GM12878 (cell line): ENCODE measurements around the gene SPAST. TPM values are rescaled to one million over a fixed set of nuclear protein-coding genes. Genes with fewer than 3 reads are reported as not detected.

Source experiments
- ATAC-seq: fragments of 200-7000 bp; cut with Tn5 transposase; 3 replicates; pipeline ENCODE4 v1.9.1; 2020; ENCODE audit warnings: mild to moderate bottlenecking, moderate library complexity
- BruUV-seq: library from RNA; stranded (reverse); fragments of 400-500 nt; replicated peaks from 2 replicates; lab custom pipeline; 2021; lab: Mats Ljungman, UMichigan
- CTCF ChIA-PET: fragments of 300-600 bp; sonication (Branson Sonifier 250); formaldehyde crosslinking; extraction: SDS; loops from one replicate; lab custom pipeline; 2021; ENCODE audit warnings: inconsistent platforms; lab: Yijun Ruan, JAX
- POLR2A ChIA-PET: fragments of 350-600 bp; formaldehyde crosslinking; extraction: SDS; loops from one replicate; lab custom pipeline; 2021; ENCODE audit warnings: inconsistent platforms; lab: Charles Lee
- RAD21 ChIA-PET: fragments of 300-600 bp; sonication (Branson Sonifier 250); formaldehyde crosslinking; loops from one replicate; lab custom pipeline; 2023; ENCODE audit warnings: antibody characterized with exemption; ENCODE audit not compliant: unreplicated experiment; lab: Charles Lee
- SMC1A ChIA-PET: fragments of 300-600 bp; sonication (Branson Sonifier 250); formaldehyde crosslinking; loops from one replicate; lab custom pipeline; 2023; ENCODE audit not compliant: unreplicated experiment, uncharacterized antibody; lab: Charles Lee
- DNase-seq: peaks from one replicate; pipeline ENCODE4 v3.0.0-alpha.2; 2011; ENCODE audit warnings: low read depth, low spot score
- FAIRE-seq: peaks from 3 replicates; lab custom pipeline; 2011; peaks lifted over from hg19 to GRCh38; lab: Jason Lieb, UNC
- H2AFZ ChIP-seq: 2 replicates; pipeline ENCODE4 v1.6.0; 2011; ENCODE audit warnings: low read depth, low read length, control low read depth; ENCODE audit not compliant: control insufficient read depth
- H3K27ac ChIP-seq: 2 replicates; pipeline ENCODE4 v1.5.1; 2011; ENCODE audit warnings: control low read depth; ENCODE audit not compliant: control insufficient read depth, insufficient read depth
- H3K27me3 ChIP-seq, 2 experiments: replicated peaks in 1 of 2; 2 replicates each; pipeline versions ENCODE4 v1.6.0 to v1.6.1; 2011; ENCODE audit warnings: low read length in 1 of 2; ENCODE audit not compliant: control insufficient read depth in 2 of 2, insufficient read depth in 2 of 2
- H3K36me3 ChIP-seq, 2 experiments: 2 replicates each; pipeline ENCODE4 v1.5.1; 2011; ENCODE audit warnings: low read length in 1 of 2; ENCODE audit not compliant: control insufficient read depth in 2 of 2, insufficient read depth in 2 of 2
- H3K4me1 ChIP-seq: 2 replicates; pipeline ENCODE4 v1.6.1; 2011; ENCODE audit warnings: mild to moderate bottlenecking, low read length, moderate library complexity, mixed read lengths; ENCODE audit not compliant: control insufficient read depth, insufficient read depth
- H3K4me2 ChIP-seq: 2 replicates; pipeline ENCODE4 v1.6.0; 2011; ENCODE audit warnings: control low read depth; ENCODE audit not compliant: control insufficient read depth, insufficient read depth
- H3K4me3 ChIP-seq: fragments of 200-600 bp; sonication (generic); 2 replicates; pipeline ENCODE4 v1.5.1; 2016
- H3K79me2 ChIP-seq: 2 replicates; pipeline ENCODE4 v1.6.0; 2011; ENCODE audit warnings: low read length; ENCODE audit not compliant: control insufficient read depth, insufficient read depth
- H3K9ac ChIP-seq: 2 replicates; pipeline ENCODE4 v1.8.0; 2011; ENCODE audit warnings: low read length, control low read depth, mixed read lengths; ENCODE audit not compliant: control insufficient read depth, insufficient read depth
- H3K9me3 ChIP-seq: replicated peaks from 3 replicates; pipeline ENCODE4 v1.5.1; 2011; ENCODE audit warnings: mild to moderate bottlenecking, low read length; ENCODE audit not compliant: control insufficient read depth, insufficient read depth
- H4K20me1 ChIP-seq: 2 replicates; pipeline ENCODE4 v1.6.0; 2011; ENCODE audit not compliant: control insufficient read depth, insufficient read depth
- ATF3 ChIP-seq: IDR thresholded peaks from 2 replicates; pipeline ENCODE4 v1.6.1; 2011; ENCODE audit warnings: low read depth, mild to moderate bottlenecking, low read length, moderate library complexity, borderline replicate concordance; ENCODE audit errors: extremely low read depth
- CEBPZ ChIP-seq: fragments of 150-350 bp; IDR thresholded peaks from 2 replicates; pipeline ENCODE4 v1.6.1; 2016; ENCODE audit warnings: low read depth, low read length
- JUNB ChIP-seq: IDR thresholded peaks from 2 replicates; pipeline ENCODE4 v1.6.1; 2016; ENCODE audit warnings: antibody characterized with exemption, mild to moderate bottlenecking
- JUND ChIP-seq: IDR thresholded peaks from 2 replicates; pipeline ENCODE4 v1.6.1; 2012; ENCODE audit warnings: low read depth, mild to moderate bottlenecking, low read length, improper control_type of control experiment, moderate library complexity
- KDM1A ChIP-seq: fragments of 200-600 bp; sonication (generic); IDR thresholded peaks from 2 replicates; pipeline ENCODE4 v1.6.1; 2016; ENCODE audit warnings: borderline replicate concordance
- KLF5 ChIP-seq: fragments of 450-650 bp; IDR thresholded peaks from 2 replicates; pipeline ENCODE4 v1.6.1; 2014; ENCODE audit warnings: mild to moderate bottlenecking; ENCODE audit not compliant: partially characterized antibody
- MLLT1 ChIP-seq: fragments of 450-650 bp; IDR thresholded peaks from 2 replicates; pipeline ENCODE4 v1.6.1; 2016; ENCODE audit warnings: mild to moderate bottlenecking
- TCF3 ChIP-seq: IDR thresholded peaks from 2 replicates; pipeline ENCODE4 v1.6.1; 2012; ENCODE audit warnings: low read depth, mild to moderate bottlenecking, low read length, borderline replicate concordance; ENCODE audit not compliant: insufficient read depth
- WGBS: methylation state at CpG from one replicate; pipeline ENCODE4 v1.1.6; 2016; ENCODE audit warnings: low lambda C conversion rate; ENCODE audit not compliant: insufficient replicate concordance, insufficient coverage; ENCODE audit errors: missing lambda C conversion rate; 5-methylcytosine and 5-hydroxymethylcytosine counted together
- in situ Hi-C: fragments of 300-500 bp; cut with MboI; formaldehyde crosslinking; loops from 9 replicates; pipeline ENCODE4 v1.14.3; 2018; ENCODE audit warnings: mixed read lengths
- intact Hi-C: fragments of 100-400 bp; cut with micrococcal nuclease; formaldehyde crosslinking; loops from one replicate; pipeline ENCODE4 v1.14.2; 2022; ENCODE audit not compliant: unreplicated experiment
- polyA plus RNA-seq, 11 experiments: library from polyadenylated mRNA; depleted of rRNA in 4 of 11; unstranded in 6 of 11; stranded (reverse) in 5 of 11; fragments of >200 nt; fragmentation: Nextera tagmentation in 4 of 11; fragmentation: Illumina TruSeq in 1 of 11; extraction: Ambion mirVana in 4 of 11; extraction: Trizol in 1 of 11; gene quantifications; 1 replicate in 1 of 11; 2 replicates in 10 of 11; pipeline versions ENCODE4 v1.2.1 to v1.2.3, GENCODE V29; 2011 to 2016; ENCODE audit warnings: inconsistent platforms in 2 of 11, missing spikeins in 2 of 11, low read depth in 1 of 11
- total RNA-seq, 4 experiments: library from RNA; depleted of rRNA in 3 of 4; stranded (reverse); fragments of >200 nt in 3 of 4; fragmentation: Illumina TruSeq in 1 of 4; extraction: Trizol in 1 of 4; gene quantifications; 2 replicates each; pipeline versions ENCODE4 v1.2.1 to v1.2.3, GENCODE V29; 2013 to 2021

The SPAST gene
- total and polyA plus RNA-seq, 10 of the 15 experiments (the other 5 are each of a cell fraction or from before 2014, with no cell fraction given), result 4.3 to 21.3 (median 10.0) TPM

GRCh38 chr2:32189011-32189410 lies 125.7 kb downstream of the SPAST start (continued):
- TF ChIP-seq CEBPZ, result no peak
- TF ChIP-seq KLF5, result no peak
- TF ChIP-seq ATF3, result no peak
- no peak for TF ChIP-seq MLLT1
- TF ChIP-seq KDM1A, result no peak

GRCh38 chr2:32192418-32192817 lies 129.1 kb downstream of the SPAST start:
- 0% methylated on average over 1 of the region's 1 CpG for WGBS
- intact Hi-C loops, result no loop called here
- no TSS peak for BruUV-seq

More at GRCh38 chr2:32192418-32192817, 129.1 kb downstream of the SPAST start:
- POLR2A ChIA-PET, result interaction anchor here (0.5 kb wide), 1 partner anchor 18 kb away, joined by 4 read pairs; no protein-coding TSS in a partner anchor
- in situ Hi-C loops, result no loop called here
- Histone ChIP-seq H3K27ac (no peak overlapping the region), H3K79me2 (no peaks in the 10 kb centered on the region), H3K9ac (no peak overlapping the region), H3K4me1 (peaks cover 15% of the 10 kb centered on the region), H3K36me3 (peaks cover 0 to 9% of the 10 kb centered on the region in 2 experiments; a peak in 1 of 4 replicates), H2AFZ (no peak overlapping the region), H4K20me1 (no peaks in the 10 kb centered on the region), H3K4me3 (no peak overlapping the region), H3K9me3 (no peaks in the 10 kb centered on the region; the same call in 2 of the 3 replicates), H3K27me3 (no peaks in the 10 kb centered on the region), H3K4me2 (peak overlapping the region; percentile 43)
- no peak for DNase-seq
- TF ChIP-seq JUNB (0 out of 2 replicates have a peak, but pooled peaks have one; percentile 23), TCF3 (no peak), JUND (no peak)
- CTCF ChIA-PET, result no interaction called here
- peak; percentile 12; the same call in 2 of the 3 replicates for ATAC-seq
- SMC1A ChIA-PET, result no interaction called here
- peak; percentile 83 for FAIRE-seq
- RAD21 ChIA-PET, result no interaction called here
